Measurements from ENCODE around the gene ARHGAP22.

Gene ARHGAP22

DNA sequence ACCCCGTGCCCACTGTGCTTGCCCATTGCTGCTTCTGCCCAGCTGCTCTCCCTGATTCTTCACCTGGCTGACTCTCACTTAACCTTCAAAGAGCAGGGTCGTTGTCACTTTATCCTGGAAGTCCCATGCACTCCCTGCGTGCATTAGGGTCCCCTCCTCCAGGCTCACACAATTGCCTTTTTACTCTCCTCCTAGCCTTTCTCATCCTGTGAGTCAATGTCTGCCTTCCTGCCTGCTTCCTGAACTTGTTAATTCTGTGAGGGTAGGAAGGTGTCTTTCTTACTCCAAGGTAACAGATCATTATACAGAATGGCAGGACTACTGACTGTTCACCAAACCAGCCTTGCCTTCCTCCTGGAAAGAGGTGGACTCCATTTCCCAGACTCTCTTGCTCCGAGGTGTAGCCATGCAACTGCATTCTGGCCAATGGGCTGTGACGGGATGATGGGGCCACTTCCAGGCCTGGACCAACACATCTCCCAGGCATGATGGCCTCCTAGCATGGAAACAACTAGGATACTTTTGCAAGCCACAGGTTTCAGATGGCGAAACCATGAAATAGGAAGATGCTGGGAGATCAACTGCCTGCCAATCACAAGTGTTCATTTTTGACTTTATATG, 54.7 kb downstream of the ARHGAP22 start:
- no peak for DNase-seq

DNA sequence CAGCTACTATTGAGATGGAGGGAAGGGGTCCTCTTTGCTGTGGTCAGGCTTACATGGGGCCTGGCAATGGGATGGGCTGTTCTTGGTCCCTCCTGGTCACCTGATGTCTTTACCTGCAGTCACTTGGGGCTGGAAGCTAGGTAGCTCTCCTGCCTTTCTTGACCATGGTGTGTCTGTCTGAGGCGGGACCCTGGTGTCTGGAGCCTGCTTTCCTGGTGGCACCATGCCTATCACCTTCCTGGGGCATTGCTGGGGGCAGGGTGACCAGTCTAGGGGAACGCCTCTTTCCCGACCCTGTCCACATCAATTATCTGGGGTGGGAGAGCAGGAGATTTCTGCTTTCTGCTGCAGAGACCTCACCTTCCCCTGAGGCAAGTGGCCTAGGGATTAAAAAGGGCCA, 55.6 kb downstream of the ARHGAP22 start:
- no peak for DNase-seq

DNA sequence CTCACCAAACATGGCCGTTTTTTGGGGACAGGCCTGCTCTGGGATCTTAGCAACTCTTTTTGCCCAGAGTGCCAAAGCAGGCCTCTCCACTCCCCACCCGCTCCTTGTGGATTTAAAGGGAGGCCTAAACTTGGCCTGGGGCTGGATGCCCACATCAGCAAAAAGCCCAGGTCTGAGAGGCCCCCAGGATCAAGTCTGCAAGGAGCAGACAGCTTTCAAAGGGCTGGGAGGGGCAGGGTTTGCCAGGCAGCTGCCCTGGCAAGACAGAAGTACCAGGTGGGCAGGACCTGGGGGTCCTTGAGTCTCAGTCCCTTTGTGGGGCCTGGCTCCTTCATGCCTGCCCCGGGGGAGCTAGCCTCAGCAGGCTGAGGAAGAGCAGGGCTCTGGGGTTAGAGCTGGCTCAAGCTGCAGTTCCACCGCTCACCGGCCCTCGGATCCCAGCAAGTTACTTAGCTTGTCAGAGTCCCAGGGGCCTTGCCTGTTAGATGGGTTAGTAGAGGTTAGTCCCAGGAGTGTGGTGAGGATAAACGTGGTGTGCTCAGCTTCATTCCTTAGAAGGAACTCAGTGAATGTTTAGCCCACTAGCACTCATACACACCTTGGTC, 56.2 kb downstream of the ARHGAP22 start:
- no peak for DNase-seq

DNA sequence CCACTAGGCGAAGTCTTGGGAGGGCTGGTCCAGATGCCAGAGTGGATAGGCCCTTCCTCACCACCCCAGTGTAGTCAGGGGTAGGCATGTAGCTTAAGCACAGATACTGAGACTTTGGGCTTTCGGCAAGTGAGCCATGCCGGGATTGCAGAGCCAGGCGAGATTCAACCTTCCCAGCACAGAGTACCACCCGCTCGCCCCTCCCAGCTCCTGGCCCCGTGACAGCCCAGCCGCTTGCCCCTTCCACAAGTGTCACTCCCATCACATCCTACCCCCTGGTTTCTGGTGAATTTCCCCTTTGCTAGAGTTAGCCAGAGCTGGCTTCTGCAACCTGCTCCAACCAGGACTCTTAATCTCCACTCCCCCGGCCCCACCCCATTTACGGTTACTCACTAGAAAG, 56.9 kb downstream of the ARHGAP22 start:
- DNase-seq = no peak

DNA sequence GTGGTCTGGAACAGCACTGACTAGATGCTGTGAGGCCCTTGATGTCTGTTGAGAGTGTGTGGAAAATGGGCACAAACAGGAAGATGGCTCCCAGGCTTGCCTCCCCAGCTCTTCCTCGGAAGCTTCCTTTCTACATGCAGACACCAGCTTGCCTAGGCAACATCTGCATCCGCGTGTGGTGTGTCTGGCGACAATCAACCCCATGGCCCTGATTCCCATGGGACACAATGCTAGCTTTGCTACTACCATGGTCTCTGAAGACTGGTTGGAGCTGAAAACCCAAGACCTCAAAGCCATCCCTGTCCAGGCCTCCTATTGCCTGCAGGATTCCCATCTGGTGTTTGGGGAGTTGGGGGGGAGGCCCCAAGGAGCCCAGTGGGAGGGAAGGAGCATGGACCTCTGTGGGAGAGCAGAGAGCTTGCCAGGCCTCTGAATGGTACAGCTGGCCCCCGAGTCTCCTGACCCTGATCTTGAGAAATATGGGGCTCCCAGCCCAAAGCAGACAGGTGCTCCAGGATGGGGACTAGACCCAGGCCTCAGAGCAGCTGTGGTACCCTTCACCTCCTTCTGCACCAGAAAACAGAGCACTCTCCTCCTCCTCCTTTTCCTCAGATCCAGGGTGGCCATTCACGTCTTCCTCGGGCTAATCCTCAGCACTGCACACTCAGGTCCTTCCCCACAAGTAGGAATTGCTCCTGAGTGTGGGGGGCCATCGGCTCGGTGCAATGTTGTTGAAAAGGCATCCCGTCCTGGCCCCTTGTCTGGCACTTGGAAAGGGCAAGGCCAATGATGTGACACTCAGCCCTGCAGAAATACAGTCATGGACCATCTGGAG, 57.6 kb downstream of the ARHGAP22 start:
- no peak for DNase-seq

DNA sequence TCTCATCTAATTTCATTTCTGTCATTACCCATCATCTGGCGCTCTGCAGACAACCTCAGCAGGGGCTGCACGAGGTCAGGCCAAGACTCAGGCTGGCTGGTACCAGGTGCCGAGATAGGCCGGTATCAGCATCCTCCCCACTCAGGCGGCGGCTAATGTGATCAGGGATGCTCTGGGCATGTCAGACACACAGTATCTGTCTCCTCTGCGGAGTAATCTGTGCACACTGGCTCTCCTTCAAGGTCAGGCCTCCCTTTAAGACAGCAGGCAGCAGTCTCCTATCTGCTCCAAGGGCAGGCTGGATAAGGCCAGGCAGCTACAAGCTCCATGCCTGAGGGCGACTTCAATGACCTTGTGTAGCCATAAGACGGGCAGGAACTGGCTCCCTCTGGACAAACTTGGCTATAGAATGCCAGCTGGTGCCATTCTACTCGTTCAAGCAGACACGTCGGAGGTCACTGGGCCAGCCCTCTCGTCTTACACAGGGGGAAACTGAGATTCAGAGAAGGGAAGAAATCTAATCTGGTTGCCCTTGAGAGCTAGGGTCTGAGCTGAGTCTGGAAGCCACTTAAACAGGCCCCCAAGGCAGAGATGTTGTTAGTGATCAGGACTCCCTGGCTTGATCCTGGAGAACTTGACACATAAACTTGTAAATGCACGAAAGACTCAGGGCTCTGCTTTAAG, 59.3 kb downstream of the ARHGAP22 start:
- DNase-seq = no peak

DNA sequence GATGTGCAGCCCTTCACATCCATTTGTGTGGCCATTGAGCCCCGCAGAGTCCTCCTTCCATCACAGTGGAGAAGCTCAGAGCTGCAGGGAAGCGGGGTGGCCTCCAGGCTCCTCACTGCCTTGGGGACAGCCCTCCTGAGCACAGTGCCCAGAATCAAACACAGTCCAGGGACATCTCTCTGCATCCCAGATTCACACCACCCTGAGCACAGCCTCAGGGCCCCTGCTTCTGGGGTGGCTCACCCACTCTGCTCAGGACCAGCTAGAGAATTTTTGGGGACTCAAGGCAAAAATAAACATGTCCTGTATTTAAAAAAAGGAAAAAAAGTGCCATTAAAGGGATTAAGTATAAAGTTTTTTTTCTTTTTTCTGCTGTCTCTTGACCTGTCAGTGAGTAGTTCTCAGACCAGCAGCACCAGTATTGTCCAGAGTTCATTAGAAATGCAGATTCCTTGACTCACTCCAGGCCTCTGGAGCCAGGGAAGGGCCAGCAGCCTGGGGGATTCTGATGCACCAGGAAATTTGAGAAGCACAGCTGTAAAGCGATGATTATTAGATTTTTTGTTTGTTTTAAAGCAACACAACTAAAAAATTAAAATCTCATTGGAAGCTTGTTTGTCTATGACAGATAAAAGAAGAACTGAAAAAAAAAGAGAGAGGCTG, 61.6 kb downstream of the ARHGAP22 start:
- DNase-seq = no peak

DNA sequence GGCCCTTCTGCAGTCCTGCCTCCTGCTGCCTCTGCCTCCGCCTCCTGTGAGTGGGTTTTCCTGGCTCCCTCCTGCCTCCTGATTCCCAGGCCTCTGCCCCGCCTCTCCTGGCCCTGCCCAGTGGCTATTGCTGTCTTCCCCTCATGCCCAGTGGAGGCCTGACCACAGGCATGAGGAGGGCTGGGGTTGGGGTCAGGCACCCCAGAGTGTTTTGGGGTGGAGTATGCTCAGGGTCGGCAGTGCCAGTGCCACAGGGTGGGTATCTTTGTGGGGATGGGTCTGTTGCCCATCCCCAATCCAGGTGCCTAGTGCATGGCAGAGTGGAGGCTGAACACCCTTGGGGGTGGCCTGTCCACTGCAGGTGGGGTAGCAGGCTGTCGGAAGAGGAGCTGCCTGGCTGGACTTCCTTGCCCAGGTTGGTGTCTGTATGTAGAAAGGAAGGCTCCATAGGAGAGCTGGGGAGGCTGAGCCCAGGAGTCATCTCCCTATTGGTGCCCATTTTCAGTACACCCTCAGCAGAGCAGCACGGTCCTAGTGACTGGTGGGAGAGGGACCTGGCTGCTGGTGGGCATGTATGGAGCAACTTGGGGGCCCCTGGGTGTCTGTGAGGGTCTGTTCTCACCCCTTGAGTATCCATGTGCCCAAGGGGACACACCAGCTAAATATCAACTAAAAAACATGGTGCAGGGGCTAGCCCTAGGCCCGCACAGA, 62.2 kb downstream of the ARHGAP22 start:
- DNase-seq = no peak

DNA sequence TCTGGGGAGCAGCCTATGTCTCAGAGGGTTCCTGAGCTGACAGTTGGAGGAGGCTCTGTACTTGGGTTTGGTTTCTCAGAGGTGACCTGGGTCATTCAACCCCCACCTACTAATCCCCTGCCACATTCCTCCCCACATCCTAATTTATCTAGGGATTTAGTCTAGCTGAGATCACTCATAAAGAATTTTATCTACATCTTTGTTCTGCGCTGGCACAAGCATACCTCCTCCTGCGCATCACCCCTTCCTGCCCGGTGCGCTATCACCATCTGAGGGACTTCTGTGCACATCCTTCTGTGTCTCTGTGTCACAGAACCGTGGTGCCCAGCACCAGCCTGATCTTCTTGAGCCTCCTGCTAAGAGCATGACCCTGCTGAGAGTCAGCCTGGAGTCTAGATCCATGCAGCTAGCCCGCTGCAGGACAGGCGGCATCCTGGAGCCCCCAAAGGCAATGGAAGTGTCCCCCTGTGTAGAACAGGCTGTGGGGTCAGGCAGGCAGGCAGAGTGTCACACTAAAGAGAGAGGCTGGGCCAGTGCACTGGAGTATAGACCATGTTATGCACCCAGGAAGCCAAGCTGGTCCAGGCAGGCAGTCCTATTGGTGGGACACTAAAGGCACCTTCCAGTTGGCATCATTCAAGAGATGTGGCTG, 63.6 kb downstream of the ARHGAP22 start:
- no peak for DNase-seq

DNA sequence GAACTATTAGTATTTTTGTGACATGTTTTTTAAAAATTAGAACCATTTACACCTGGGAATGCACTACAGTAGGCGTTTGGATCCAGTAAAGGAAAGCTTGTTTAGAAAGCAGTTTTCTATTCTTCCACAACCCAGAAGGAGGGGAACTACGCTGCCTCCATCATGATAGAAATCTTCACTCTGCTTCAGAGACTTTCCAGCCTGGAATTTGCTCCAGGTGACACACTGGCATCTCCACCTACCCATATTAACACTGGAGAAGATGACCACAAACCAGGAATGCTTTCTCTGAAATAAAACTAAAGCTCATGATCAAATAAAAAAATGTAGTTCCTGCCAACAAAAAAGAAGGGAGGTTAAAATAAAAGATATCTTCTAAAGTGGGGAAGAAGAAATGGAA, 66.3 kb downstream of the ARHGAP22 start:
- DNase-seq = no peak

DNA sequence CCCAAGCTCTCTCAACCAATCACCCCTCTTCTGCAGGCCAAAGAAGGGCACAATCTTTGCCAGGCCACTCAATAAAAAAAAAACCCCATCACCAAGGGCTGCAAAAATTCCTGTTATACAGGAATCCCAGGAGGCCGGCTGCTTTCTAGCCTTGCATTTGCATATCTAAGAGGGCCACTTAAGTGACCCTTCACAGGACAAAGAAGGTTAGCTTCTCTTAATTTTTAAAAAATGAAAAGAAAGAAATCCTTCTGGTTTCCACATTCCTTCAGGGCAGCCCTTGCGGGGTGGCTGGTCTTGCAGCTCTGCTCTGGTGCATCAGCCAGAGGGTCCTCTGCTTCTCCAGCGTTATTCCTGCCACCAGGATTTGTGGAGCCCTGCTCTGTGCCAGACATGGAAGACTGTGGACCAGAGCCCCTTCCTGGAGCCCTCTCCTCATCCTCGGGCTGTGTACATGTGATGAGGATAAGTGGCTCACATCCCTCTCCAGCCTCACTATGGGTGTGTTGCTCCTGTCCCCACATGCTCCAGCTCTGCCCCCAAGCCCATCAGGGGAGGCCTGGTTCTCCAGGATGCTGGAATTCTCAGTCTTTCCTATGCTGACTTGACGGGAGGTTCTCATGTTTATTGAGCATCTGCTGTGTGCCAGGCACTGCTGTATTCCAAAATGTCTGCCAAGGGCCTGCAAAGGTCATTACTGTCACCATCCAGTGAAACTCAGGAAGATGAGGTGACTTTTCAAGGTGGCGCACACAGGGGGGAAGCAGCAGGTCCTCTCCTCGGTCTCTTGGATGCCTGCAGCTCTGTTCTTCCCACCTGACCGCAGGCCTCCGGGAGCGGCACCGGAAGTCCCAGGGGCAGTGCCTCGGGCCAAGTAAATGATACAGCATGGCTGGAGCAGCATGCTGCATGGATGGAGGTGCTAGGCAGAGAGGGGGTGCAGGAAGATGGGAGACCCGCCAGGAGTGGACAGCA, 67.7 kb downstream of the ARHGAP22 start:
- no peak for DNase-seq

DNA sequence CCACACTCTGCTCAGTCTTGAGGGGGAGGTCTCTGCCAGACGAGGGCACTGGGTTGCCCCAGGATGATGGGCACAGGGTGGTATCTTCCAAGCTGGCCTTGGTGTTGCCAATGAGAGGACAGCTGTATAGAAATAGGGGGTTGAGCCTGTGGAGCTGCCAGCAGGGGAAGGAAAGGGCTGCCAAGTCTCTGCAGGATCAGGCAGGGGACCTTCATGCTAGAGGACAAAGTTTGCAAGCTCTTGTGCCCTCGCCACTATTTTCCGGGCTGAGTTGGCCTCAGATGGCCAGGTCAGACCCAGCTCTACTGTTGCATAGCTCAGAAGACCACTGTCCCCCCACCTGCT, 68.7 kb downstream of the ARHGAP22 start:
- DNase-seq = no peak

DNA sequence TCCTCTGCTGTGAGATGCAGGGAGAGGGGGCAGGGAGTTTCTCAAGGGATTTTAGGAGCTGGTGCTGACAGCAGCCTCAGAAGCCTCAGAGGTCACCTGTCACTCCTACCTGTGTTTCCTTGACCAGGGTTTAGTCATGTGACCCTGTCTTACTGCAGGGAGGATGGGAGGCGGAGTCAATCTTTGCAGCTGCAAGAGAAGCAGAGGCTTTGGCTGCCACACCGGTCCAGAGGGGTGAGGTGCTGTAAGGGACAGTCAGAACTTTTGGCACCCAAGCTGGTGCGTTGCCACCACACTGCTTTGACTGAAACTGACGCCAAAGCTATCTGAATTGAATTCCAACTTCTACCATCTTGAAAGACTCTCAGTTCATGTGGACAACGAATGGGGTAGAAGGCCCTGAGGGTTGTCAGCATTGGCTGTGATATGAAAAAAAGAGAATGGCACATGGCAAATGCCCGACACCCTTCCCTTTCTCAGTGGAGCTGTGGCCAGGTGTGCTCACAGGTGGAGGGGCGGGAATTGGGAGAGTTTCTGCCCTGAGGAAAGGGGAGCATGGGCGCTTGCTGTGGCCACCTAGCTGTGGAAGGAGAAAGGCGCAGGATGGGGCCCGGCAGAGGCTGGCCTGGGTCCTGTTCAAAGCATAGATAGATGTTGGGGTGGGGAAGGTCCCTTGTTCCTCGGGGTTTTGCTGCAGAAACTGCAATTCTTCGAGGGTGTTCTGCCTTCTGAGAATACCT, 69.3 kb downstream of the ARHGAP22 start:
- DNase-seq = no peak

DNA sequence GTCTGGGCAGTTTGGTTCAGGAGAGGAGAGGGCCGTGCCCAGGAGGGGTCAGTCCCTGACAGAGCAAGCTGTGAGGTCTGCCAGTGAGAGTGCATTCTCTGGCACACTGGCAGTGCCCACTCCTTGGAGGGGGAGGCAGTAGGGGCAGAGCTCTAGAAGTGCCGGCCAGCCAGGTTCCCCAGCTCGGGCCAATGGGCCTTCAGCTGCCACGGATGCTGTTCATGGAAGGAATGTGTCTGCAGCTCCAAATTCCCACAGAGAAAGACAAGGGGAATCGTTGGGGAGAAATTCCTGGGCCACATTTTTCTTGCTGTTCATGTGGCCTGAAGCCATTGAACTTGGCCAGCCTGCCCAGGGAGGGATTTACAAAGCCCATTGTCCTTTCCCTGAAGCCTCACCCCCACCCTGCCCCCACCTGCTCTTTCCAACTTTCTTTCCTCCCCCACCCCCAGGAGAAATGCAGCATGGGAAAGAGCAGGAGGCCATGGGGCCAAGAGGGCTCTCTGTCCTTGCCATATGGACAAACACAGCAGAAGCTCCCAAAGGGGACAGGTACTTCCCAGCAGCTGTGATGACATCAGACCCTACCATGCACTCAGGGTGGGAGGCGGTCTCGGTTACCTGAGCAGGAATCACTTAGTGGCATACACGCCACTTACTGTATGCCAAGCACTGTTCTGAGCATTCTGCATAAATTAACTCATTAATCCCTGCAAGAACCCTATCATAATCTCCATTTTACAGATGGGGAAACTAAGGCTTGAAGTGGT, 70.7 kb downstream of the ARHGAP22 start:
- DNase-seq = no peak

DNA sequence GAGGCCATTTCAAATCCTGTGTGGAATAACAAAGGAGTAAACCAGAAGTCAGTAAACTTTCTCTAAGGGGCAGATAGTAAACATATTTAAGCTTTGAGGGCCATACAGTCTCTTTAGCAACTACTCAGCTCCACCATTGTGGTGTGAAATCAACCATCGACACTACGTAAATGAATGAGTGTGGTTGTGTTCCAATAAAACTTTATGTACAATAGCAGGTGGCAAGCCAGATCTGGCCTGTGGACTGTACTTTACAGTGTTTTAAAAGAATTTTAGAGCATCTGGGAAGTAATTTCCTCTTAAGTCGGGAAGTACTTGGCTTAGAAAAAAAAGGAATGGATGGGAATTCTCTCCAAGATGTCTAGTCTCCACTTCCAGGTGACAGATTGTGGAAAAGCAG, 71.3 kb downstream of the ARHGAP22 start:
- no peak for DNase-seq

DNA sequence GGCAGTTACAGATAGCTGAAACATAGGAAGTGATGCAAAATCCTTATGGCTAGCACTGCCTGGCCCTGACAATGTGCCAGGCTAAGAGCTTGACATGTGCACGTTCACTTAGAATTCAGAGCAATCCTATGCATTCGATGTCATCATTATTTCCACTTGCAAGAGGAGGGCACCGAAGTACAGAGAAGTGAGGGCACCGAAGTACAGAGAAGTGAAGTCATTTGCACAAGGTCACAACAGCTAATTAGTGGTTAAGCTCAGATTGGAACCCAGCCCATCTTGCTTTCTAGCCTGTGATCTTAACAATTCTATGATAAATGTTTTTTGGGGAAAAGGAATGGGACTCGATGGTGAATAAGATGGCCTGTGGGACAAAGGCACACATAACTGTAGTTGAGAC, 73.4 kb downstream of the ARHGAP22 start:
- no peak for DNase-seq

DNA sequence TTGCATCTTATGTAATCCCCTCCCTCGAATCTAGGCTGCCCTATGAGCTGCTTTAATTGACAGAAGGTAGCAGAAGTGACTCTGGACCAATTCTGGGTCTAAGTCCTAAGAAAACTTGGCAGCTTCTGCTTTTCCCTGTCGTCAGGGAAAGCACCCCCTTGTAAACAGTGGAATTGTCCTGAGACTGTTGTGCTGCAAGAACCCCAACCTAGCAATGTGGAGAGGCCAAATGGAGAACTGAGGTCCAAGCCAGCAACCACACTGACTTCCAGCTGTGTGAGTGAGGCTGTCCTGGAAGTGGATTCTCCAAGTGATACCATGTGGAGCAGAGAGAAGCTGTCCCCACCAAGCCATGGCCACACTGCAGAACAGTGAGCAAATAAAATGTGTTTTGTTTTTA, 75.5 kb downstream of the ARHGAP22 start:
- DNase-seq = no peak

DNA sequence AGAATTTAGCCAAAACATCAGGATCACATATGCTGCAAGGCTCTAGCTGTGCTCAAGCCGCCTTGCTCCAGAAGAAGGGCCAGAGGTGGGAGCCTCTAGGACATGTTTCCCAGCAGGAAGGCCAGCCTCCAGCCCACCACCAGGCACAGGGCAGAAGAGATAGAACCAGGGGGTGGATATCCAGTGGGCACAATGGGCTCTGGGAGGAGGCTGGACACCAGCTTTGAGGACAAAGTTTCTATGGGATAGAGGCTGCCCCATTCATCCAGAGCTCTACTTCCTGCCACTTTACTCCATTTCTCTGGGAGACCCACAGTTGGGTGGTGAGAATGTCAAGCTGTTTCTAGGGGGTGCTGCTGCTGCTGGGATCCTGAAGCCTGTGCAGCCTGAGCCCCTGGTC, 77.1 kb downstream of the ARHGAP22 start:
- no peak for DNase-seq

DNA sequence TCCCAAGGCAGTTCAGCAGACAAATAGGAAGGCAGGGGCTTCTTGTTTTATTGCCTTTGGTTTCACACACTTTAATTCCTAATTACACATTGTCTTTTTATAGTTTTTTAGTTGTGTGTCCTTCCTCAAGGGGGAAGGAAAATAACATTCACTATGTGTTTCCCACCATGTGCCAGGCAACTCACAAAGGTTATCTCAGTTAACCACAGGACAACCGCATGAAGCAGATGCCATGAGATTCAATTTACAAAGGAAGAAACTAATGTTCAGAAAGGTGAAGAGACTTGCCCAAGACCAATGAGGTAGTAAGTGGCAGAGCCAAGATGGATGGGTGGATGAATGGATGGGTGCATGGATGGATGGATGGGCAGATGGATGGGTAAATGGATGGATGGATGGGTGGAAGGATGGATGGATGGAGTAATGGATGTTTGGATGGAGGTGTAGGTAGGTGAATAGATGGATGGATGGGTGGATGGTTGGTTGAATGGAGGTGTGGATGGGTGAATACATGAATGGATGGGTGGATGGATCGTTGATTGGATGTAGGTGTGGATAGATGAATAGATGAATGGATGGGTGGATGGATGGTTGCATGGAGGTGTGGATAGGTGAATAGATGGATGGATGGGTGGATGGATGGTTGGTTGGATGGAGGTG, 77.9 kb downstream of the ARHGAP22 start:
- no peak for DNase-seq
